HG03196 (cell line): ENCODE results near the gene TFRC.
"Not testable (repeated sequence)": the region's sequence is repeated elsewhere in the genome, so short reads cannot be mapped to it uniquely, and the experiment has no call there.

ENCODE experiments used
- ATAC-seq: cut with Tn5 transposase; IDR thresholded peaks from one replicate; pipeline ENCODE4 v1.9.1; 2021; ENCODE audit not compliant: unreplicated experiment

Gene TFRC

GRCh38 chr3:196082619-196082971 lies 705 bp upstream of the TFRC start:
- no peak for ATAC-seq

GRCh38 chr3:196081002-196081833 lies 672 bp downstream of the TFRC start:
- ATAC-seq, result peak; percentile 37

DNA sequence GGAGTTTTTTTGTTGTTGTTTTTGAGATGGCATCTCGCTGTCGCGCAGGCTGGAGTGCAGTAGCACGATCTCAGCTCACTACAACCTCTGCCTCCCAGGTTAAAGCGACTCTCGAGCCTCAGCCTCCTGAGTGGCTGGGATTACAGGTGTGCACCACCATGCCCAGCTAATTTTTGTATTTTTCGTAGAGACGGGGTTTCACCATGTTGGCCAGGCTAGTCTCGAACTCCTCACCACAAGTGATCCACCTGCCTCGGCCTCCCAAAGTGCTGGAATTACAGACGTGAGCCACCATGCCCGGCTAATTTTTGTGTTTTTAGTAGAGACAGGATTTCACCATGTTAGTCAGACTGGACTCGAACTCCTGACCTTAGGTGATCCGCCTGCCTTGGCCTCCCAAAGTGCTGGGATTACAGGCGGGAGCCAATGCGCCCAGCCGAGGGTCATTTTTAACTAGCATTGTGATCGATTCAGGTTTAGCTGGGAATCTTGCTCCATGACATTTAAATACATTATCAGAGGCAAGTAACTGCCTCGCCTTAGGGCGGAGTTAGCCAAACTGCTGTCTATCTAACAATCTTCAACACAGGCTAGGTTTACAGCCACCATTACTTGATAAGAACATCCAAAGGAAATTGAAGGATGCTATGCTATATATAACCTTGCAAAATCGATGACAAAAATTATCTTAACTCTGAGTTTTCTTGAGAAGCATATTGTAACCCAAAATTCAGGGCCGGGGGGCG lies 1.6 kb downstream of the TFRC start:
- ATAC-seq, result not testable (repeated sequence)

DNA sequence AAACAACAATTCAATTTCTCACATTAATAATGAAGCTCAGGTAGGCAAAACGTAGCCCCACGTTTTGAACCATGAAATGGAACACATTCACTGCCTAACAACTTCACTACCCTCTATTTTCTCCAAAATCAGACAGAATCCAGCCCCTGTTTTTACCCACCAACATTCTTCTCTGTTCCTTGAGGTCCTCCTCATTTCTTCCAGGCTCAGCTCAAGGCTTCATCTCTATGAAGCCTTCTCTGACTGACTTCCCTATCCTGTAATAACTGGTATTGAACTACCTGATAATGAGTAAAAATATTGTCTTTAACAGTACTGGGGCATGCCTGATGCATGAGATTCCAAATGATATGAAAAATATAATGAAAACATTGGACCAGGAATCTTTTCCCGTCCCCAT lies 2.2 kb downstream of the TFRC start:
- no peak for ATAC-seq

DNA sequence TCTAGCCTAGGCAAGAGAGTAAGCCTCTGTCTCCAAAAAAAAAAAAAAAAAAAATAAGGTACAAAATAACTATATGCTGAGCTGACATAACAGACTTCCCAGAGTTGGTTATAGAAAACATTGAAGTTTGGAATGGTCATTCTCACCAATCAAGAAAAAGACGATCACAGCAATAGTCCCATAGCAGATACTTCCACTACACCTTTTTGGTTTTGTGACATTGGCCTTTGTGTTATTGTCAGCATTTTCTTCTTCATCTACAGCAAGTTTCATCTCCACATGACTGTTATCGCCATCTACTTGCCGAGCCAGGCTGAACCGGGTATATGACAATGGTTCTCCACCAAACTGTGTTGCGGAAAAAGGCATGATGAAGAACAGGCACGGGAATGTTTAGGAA lies 6.9 kb downstream of the TFRC start:
- ATAC-seq, result no peak

- peak; percentile 70 for ATAC-seq
Measured at GRCh38 chr3:196073255-196073753, 8.6 kb downstream of the TFRC start.

GRCh38 chr3:196072313-196072712 lies 9.6 kb downstream of the TFRC start:
- ATAC-seq, result no peak

DNA sequence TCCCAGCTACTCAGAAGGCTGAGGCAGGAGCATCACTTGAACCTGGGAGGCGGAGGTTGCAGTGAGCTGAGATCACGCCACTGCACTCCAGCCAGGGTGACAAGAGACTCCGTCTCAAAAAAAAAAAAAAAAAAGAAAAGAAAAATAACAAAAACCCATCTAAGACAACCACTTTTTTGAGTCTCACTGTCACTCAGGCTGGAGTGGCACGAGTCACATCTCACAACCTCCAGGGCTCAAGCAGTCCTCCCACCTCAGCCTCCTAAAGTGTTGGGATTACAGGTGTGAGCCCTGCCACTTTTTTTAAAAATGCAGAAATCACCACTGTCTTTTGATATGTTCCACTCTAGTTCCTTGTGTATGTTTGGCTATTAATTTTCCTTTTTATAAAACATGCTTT lies 13.1 kb downstream of the TFRC start:
- ATAC-seq, result not testable (repeated sequence)

GRCh38 chr3:196067439-196067838 lies 14.5 kb downstream of the TFRC start:
- ATAC-seq, result no peak

DNA sequence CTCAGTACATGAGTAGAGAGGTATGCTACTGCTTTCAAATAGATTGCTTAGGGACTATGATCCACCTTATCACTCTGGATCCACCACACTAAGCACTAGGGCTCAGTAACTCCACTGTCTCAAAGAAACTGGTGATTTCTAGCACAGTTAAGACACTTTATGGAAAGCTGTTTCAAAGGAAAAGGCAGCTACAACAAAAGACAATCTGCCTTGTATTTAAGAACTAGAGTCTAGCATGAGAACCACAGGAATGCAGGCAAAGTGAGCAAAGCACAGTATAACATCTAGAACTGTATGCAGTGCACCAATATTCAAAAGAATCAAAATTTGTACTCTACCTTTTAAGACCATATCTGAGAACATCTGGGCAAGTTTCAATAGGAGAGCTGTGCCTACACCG lies 17.9 kb downstream of the TFRC start:
- no peak for ATAC-seq

DNA sequence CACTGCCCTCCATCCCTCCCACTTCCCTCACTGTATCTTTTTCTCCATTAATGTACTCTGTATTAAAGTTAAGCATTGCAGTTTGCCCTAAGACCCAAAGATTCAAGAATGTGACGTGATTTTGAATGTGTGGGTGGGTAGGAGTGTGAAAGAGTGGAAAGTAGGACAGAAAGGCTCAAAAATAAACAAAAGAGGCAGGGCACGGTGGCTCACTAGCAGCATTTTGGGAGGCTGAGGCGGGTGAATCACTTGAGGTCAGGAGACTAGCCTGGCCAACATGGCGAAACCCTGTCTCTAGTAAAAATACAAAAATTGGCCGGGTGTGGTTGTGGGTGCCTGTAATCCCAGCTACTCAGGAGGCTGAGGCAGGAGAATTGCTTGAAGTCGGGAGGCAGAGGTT lies 18.4 kb downstream of the TFRC start:
- no peak for ATAC-seq

DNA sequence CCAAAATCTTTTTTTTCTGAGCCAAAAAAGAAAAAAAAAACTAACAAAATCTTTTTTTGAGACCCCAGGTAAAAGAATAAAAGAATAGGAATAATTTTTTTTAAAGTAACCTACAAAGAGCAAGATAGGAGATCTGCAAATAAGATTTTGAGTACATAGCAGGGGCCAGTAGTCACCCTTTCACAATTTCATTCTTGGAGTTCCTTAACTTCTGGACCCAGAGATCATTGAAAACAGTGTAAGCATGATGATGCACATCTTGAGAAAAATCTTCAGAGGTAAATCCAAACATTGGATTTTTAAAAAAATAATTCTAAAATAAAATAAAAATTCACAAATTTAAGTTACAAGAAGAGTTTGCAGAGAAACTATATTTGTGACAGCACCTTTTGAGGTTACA lies 18.8 kb downstream of the TFRC start:
- no peak for ATAC-seq

GRCh38 chr3:196060834-196061233 lies 21.1 kb downstream of the TFRC start:
- no peak for ATAC-seq

DNA sequence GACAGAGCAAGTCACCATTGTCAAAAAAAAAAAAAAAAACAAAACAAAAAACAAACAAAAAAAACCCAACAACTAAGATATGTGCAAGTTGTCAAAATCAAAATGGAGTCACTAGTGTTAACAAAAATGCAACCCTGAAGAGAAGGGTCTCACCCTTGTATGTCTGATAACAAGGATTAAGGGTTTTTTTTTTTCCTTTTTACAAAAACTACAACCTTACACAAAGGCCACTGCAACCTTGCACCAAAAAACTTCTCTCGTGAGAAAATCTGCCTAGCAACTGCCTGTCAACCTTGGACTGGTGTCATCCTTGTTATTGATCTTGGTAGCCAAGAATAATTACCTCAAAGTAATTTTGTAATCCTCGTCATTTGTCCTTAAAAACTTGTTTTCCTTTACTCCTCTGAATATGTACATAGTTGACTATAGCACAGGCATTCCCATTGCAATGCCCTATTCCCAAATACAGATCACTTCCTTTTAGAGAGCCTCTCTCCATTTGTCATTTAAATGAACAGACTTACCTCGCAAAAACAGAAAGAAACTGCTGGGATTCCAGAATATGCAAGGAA lies 24.0 kb downstream of the TFRC start:
- no peak for ATAC-seq

GRCh38 chr3:196056371-196056770 lies 25.5 kb downstream of the TFRC start:
- ATAC-seq, result not testable (repeated sequence)

- no peak for ATAC-seq
Measured at GRCh38 chr3:196055683-196056270, 26.1 kb downstream of the TFRC start.

GRCh38 chr3:196055240-196055639 lies 26.6 kb downstream of the TFRC start:
- ATAC-seq, result no peak

DNA sequence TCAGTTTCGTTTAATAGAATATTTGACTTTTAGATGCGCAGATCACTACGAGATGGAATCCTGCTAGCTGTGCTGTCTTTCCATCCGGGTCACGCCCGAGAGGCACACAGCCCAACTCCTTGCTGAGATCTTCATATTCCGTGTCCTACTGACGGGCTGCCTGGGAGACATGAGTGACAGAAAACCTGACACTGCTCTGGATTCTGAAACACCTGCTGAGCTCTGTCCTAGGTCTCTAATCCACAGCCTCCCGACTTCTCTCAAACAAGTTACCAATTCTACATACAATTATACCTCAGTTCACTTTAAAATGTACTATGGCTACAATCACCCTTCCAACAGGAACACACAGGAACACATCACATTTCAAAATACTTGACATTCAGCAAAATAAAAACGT lies 27.2 kb downstream of the TFRC start:
- ATAC-seq, result no peak

DNA sequence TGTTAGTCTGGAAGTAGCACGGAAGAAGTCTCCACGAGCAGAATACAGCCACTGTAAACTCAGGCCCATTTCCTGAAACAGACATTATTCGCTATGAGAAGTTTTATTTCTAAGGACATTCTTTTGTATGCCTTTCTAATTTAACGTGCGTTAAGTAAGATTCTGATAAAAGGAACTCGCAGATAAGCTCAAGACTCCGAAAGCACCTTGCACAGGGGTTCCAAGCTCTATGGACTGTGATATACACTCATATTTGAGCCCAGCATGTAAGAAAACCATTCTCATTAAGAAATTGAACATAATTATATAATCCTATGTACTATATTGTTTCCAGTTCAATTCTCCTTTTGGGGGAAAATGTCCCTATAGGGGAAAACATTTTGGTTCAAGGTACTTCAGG lies 28.4 kb downstream of the TFRC start:
- no peak for ATAC-seq

DNA sequence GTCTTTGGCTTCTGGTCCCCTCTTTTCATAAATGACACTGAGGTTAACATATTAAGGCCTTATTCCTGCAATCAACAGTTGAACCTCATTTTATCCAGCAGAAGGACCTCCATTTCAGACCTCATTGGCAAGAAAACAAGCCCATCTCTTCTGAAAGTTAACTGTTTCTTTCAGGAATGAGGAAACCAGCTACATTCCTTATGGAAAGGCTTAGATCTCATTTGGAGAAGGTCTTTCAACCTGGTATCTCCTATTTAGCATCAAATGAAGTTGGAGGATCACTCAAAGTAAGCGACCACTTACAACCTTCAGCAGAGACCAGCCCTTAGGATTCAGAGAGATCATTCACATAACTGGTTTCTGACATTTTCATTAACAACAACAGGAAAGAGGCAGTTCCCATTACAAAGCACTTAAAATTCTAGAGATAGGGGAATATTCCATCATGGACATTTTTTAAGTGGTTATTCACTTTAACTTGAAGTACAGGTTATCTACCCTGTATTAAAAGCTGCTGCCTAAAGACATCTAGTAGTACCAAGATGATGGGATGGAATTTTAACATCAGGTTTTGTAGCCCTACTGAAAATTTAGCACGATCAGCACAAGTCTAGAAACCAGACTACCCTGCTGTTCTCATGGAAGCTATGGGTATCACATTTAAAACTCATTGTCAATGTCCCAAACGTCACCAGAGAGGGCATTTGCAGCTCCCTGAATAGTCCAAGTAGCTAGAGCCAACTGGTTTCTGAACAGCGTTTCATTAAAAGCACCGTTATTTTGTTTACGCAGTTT lies 30.4 kb downstream of the TFRC start:
- no peak for ATAC-seq

DNA sequence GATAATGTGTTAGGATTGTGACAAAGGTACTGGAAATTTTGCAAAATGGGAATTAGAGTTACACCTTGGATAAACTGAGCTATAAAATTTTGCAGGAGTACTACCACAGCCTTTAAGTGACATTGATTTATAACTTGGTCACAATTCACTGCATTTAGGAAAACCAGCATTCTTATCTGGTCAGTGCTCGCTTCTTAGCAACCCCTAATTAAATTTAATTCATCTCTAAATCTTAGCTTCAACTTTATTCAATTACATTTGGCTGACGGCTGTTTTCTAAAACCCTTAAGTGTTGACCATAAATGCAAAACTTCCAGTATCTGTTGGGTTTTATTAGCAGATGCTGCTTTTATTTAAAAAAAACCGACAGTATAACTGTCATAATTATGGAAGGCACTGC lies 31.3 kb downstream of the TFRC start:
- no peak for ATAC-seq
